HepG2 (cell line): ENCODE results near the gene MEI1. TPM values are rescaled to one million over a fixed set of nuclear protein-coding genes. Genes with fewer than 3 reads are reported as not detected.

Experiments
- ATAC-seq: fragments of 200-7000 bp; cut with Tn5 transposase; 3 replicates; pipeline ENCODE4 v1.9.1; 2020; ENCODE audit warnings: mild to moderate bottlenecking, moderate library complexity
- BruUV-seq: library from RNA; stranded (reverse); fragments of 400-500 nt; replicated peaks from 2 replicates; lab custom pipeline; 2021; lab: Mats Ljungman, UMichigan
- CTCF ChIA-PET: fragments of 300-600 bp; formaldehyde crosslinking; extraction: SDS; loops from one replicate; lab custom pipeline; 2021; ENCODE audit warnings: low total read pairs, inconsistent platforms, low intra/inter-chr PET ratio; lab: Yijun Ruan, JAX
- POLR2A ChIA-PET: fragments of 350-600 bp; sonication (Branson Sonifier 250); formaldehyde crosslinking; loops from one replicate; lab custom pipeline; 2020; ENCODE audit warnings: antibody characterized with exemption, inconsistent platforms; lab: Yijun Ruan, JAX
- DNase-seq: peaks from one replicate; pipeline ENCODE4 v3.0.0-alpha.2; 2015; ENCODE audit warnings: low spot score
- FAIRE-seq: peaks from 3 replicates; lab custom pipeline; 2011; peaks lifted over from hg19 to GRCh38; lab: Jason Lieb, UNC
- H2AFZ ChIP-seq: one replicate; pipeline ENCODE4 v1.6.1; 2011; ENCODE audit warnings: low read length, inconsistent platforms
- H3K27ac ChIP-seq: fragments of 300-600 bp; 3 replicates; pipeline ENCODE4 v1.8.0; 2011; ENCODE audit warnings: mixed run types, mild to moderate bottlenecking, mixed read lengths, low read length, inconsistent platforms; ENCODE audit not compliant: insufficient read depth; ENCODE audit errors: extremely low read length
- H3K27me3 ChIP-seq, 2 experiments: fragments of 200-600 bp in 1 of 2; 2 replicates in 1 of 2; 3 replicates in 1 of 2; pipeline versions ENCODE4 v1.6.0 to v1.8.0; 2011; ENCODE audit warnings: low read length in 2 of 2, mild to moderate bottlenecking in 2 of 2, moderate library complexity in 2 of 2, inconsistent platforms in 1 of 2; ENCODE audit not compliant: insufficient read depth in 2 of 2, control insufficient read depth in 1 of 2
- H3K36me3 ChIP-seq, 2 experiments: fragments of 200-600 bp in 1 of 2; replicated peaks in 1 of 2; 2 replicates in 1 of 2; 3 replicates in 1 of 2; pipeline versions ENCODE4 v1.5.1 to v1.8.0; 2011; ENCODE audit warnings: low read length in 2 of 2, inconsistent platforms in 1 of 2; ENCODE audit not compliant: insufficient read depth in 2 of 2, control insufficient read depth in 1 of 2
- H3K4me1 ChIP-seq: 2 replicates; pipeline ENCODE4 v1.5.1; 2012; ENCODE audit warnings: low read length, inconsistent platforms; ENCODE audit not compliant: insufficient read depth
- H3K4me2 ChIP-seq: 2 replicates; pipeline ENCODE4 v1.6.0; 2011; ENCODE audit warnings: low read depth, low read length, inconsistent platforms
- H3K4me3 ChIP-seq, 3 experiments: fragments of 200-600 bp in 1 of 3; sonication (generic), shearing (Covaris generic) in 1 of 3; replicated peaks in 1 of 3; 2 replicates each; pipeline ENCODE4 v1.5.1; 2011 to 2016; ENCODE audit warnings: low read length in 3 of 3, inconsistent platforms in 2 of 3, low read depth in 2 of 3, mild to moderate bottlenecking in 2 of 3, control low read depth in 1 of 3, mixed read lengths in 1 of 3; ENCODE audit not compliant: insufficient read depth in 1 of 3
- H3K79me2 ChIP-seq: one replicate; pipeline ENCODE4 v1.6.1; 2011; ENCODE audit warnings: low read length, inconsistent platforms; ENCODE audit not compliant: insufficient read depth
- H3K9ac ChIP-seq: 2 replicates; pipeline ENCODE4 v1.6.0; 2011; ENCODE audit warnings: mild to moderate bottlenecking, low read depth, low read length, inconsistent platforms; ENCODE audit not compliant: insufficient read depth
- H3K9me3 ChIP-seq: 2 replicates; pipeline ENCODE4 v1.5.1; 2012; ENCODE audit warnings: mild to moderate bottlenecking, low read length
- H4K20me1 ChIP-seq: 2 replicates; pipeline ENCODE4 v1.6.0; 2011; ENCODE audit warnings: inconsistent platforms, mild to moderate bottlenecking, low read length, moderate library complexity; ENCODE audit not compliant: insufficient read depth
- CTCF ChIP-seq: sonication (generic); formaldehyde crosslinking; IDR thresholded peaks from 2 replicates; pipeline ENCODE4 v1.5.0; 2020; ENCODE audit warnings: mild to moderate bottlenecking, missing genetic modification reagents, moderate library complexity
- FOXA1 ChIP-seq, 2 experiments: fragments of 450-650 bp in 1 of 2; sonication (generic) in 1 of 2; formaldehyde crosslinking in 1 of 2; IDR thresholded peaks; 2 replicates each; pipeline versions ENCODE4 v1.4.0 to v1.6.1; 2016 to 2020; ENCODE audit warnings: missing genetic modification reagents in 1 of 2
- KLF9 ChIP-seq: IDR thresholded peaks from 2 replicates; pipeline ENCODE4 v1.6.1; 2016; ENCODE audit warnings: low read depth
- PLRG1 ChIP-seq: fragments of 450-650 bp; conservative IDR thresholded peaks from 2 replicates; pipeline ENCODE4 v1.6.1; 2016
- RAD21 ChIP-seq: fragments of 450-650 bp; formaldehyde crosslinking; IDR thresholded peaks from 2 replicates; pipeline ENCODE4 v1.5.0; 2020; ENCODE audit warnings: mild to moderate bottlenecking
- RERE ChIP-seq: IDR thresholded peaks from 2 replicates; pipeline ENCODE4 v1.6.1; 2016; ENCODE audit warnings: low read depth, missing genetic modification reagents, missing compliant biosample characterization
- SMC3 ChIP-seq: IDR thresholded peaks from 2 replicates; pipeline ENCODE4 v1.6.1; 2011; ENCODE audit warnings: low read length, improper control_type of control experiment
- SRY ChIP-seq: sonication (generic); formaldehyde crosslinking; IDR thresholded peaks from 2 replicates; pipeline ENCODE4 v1.8.0; 2022; ENCODE audit warnings: mild to moderate bottlenecking, missing genetic modification reagents
- ZFP1 ChIP-seq: IDR thresholded peaks from 2 replicates; pipeline ENCODE4 v1.6.1; 2016
- ZNF615 ChIP-seq: sonication (generic); formaldehyde crosslinking; IDR thresholded peaks from 2 replicates; pipeline ENCODE4 v1.5.0; 2020; ENCODE audit warnings: mild to moderate bottlenecking, missing genetic modification reagents, borderline replicate concordance
- ZNF761 ChIP-seq: sonication (generic); formaldehyde crosslinking; conservative IDR thresholded peaks from 2 replicates; pipeline ENCODE4 v1.4.0; 2020; ENCODE audit warnings: mild to moderate bottlenecking, missing genetic modification reagents
- ZNF790 ChIP-seq: sonication (generic); formaldehyde crosslinking; IDR thresholded peaks from 2 replicates; pipeline ENCODE4 v1.8.0; 2022; ENCODE audit warnings: missing genetic modification reagents, mild to moderate bottlenecking, borderline replicate concordance
- WGBS: methylation state at CpG from one replicate; pipeline ENCODE4 v1.1.6; 2017; ENCODE audit warnings: low lambda C conversion rate; 5-methylcytosine and 5-hydroxymethylcytosine counted together
- in situ Hi-C: cut with HindIII; loops from 2 replicates; pipeline ENCODE4 v1.10.0; 2017; ENCODE audit warnings: low pct_unique_long_range_greater_than_20kb; ENCODE audit not compliant: extremely low pct_ligation_motif_present
- intact Hi-C: fragments of 100-400 bp; cut with micrococcal nuclease; formaldehyde crosslinking; loops from one replicate; pipeline ENCODE4 v1.10.0; 2022; ENCODE audit not compliant: unreplicated experiment
- polyA plus RNA-seq, 8 experiments: library from polyadenylated mRNA; depleted of rRNA in 3 of 8; stranded (reverse) in 7 of 8; unstranded in 1 of 8; fragments of >200 nt; fragmentation: Illumina TruSeq in 4 of 8; extraction: Trizol in 4 of 8; gene quantifications; 2 replicates each; pipeline versions ENCODE4 v1.2.1 to v1.2.3, GENCODE V29; 2011 to 2016; ENCODE audit warnings: low read depth in 4 of 8, missing spikeins in 1 of 8, mixed read lengths in 1 of 8; ENCODE audit not compliant: insufficient read depth in 1 of 8
- total RNA-seq, 5 experiments: library from RNA; depleted of rRNA; stranded (reverse); fragments of >200 nt; fragmentation: Illumina TruSeq; extraction: Trizol; gene quantifications; 2 replicates each; pipeline ENCODE4 v1.2.3, GENCODE V29; 2016; ENCODE audit warnings: low read depth in 1 of 5
- TF ChIP-seq, protein P1 (sequence below): sonication (generic); formaldehyde crosslinking; IDR thresholded peaks from 2 replicates; pipeline ENCODE4 v1.4.0; 2020; ENCODE audit warnings: mild to moderate bottlenecking, missing genetic modification reagents, borderline replicate concordance

Gene MEI1
- total and polyA plus RNA-seq, 2 of the 13 experiments (the other 11 are each of a cell fraction or from before 2014, with no cell fraction given) = 0.75 to 1.9 TPM

- ChIA-PET CTCF (interaction anchor here (1.3 to 2.2 kb wide), 4 partner anchors 32 to 135 kb away, joined by 3 to 15 read pairs (median 4); no protein-coding TSS in a partner anchor), POLR2A (no interaction called here)
- no peaks in the 10 kb centered on the region for H3K4me1 ChIP-seq
- no peaks in the 10 kb centered on the region for H3K9me3 ChIP-seq
- no peak overlapping the region for H2AFZ ChIP-seq
- peak; percentile 62 for DNase-seq
- no peak overlapping the region for H3K4me3 ChIP-seq
- H3K4me2 ChIP-seq = no peak overlapping the region
- H3K27ac ChIP-seq = no peak overlapping the region
- no TSS peak for BruUV-seq
- peaks cover 1 to 36% of the 10 kb centered on the region in 2 experiments; a peak in 4 of 5 replicates for H3K36me3 ChIP-seq
- no peaks in the 10 kb centered on the region for H3K27me3 ChIP-seq
- in situ Hi-C loops = no loop called here
- ATAC-seq = peak; percentile 54
- FAIRE-seq = no peak
- no peaks in the 10 kb centered on the region for H4K20me1 ChIP-seq
- H3K9ac ChIP-seq = no peak overlapping the region
- intact Hi-C loops = loop anchor here (5.0 kb wide), 1 partner anchor 35 kb away; no protein-coding TSS in a partner anchor
- WGBS = 83% methylated on average over 3 of the region's 3 CpGs
- H3K79me2 ChIP-seq = no peaks in the 10 kb centered on the region
- TF ChIP-seq ZNF761 (CRISPR knock-in tag) (no peak), FOXA1 (IDR thresholded peaks at IDR 0.05) (no peak), FOXA1 (CRISPR knock-in tag; IDR thresholded peaks at IDR 0.05) (0 out of 2 replicates have a peak, but pooled peaks have one; percentile 9), SMC3 (peak; percentile 57), ZNF790 (no peak), ZFP1 (CRISPR knock-in tag) (no peak), RERE (no peak), RAD21 (CRISPR knock-in tag) (peak; percentile 63), CTCF (peak; percentile 64), KLF9 (no peak), ZNF615 (no peak), SRY (CRISPR knock-in tag) (no peak), PLRG1 (no peak)
- TF ChIP-seq, protein P1, sequence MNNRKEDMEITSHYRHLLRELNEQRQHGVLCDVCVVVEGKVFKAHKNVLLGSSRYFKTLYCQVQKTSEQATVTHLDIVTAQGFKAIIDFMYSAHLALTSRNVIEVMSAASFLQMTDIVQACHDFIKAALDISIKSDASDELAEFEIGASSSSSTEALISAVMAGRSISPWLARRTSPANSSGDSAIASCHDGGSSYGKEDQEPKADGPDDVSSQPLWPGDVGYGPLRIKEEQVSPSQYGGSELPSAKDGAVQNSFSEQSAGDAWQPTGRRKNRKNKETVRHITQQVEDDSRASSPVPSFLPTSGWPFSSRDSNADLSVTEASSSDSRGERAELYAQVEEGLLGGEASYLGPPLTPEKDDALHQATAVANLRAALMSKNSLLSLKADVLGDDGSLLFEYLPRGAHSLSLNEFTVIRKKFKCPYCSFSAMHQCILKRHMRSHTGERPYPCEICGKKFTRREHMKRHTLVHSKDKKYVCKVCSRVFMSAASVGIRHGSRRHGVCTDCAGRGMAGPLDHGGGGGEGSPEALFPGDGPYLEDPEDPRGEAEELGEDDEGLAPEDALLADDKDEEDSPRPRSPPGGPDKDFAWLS (CRISPR knock-in tag) = no peak
Measured at GRCh38 chr22:41822317-41823057, 123.2 kb downstream of the MEI1 start.
